HepG2 (cell line): ENCODE data around the gene GALNTL6. TPM values are rescaled to one million over a fixed set of nuclear protein-coding genes. Genes with fewer than 3 reads are reported as not detected.

Experiments used
- ATAC-seq: fragments of 200-7000 bp; cut with Tn5 transposase; 3 replicates; pipeline ENCODE4 v1.9.1; 2020; ENCODE audit warnings: mild to moderate bottlenecking, moderate library complexity
- BruUV-seq: library from RNA; stranded (reverse); fragments of 400-500 nt; replicated peaks from 2 replicates; lab custom pipeline; 2021; lab: Mats Ljungman, UMichigan
- CTCF ChIA-PET: fragments of 300-600 bp; formaldehyde crosslinking; extraction: SDS; loops from one replicate; lab custom pipeline; 2021; ENCODE audit warnings: low total read pairs, inconsistent platforms, low intra/inter-chr PET ratio; lab: Yijun Ruan, JAX
- POLR2A ChIA-PET: fragments of 350-600 bp; sonication (Branson Sonifier 250); formaldehyde crosslinking; loops from one replicate; lab custom pipeline; 2020; ENCODE audit warnings: antibody characterized with exemption, inconsistent platforms; lab: Yijun Ruan, JAX
- DNase-seq: peaks from one replicate; pipeline ENCODE4 v3.0.0-alpha.2; 2015; ENCODE audit warnings: low spot score
- FAIRE-seq: peaks from 3 replicates; lab custom pipeline; 2011; peaks lifted over from hg19 to GRCh38; lab: Jason Lieb, UNC
- H2AFZ ChIP-seq: one replicate; pipeline ENCODE4 v1.6.1; 2011; ENCODE audit warnings: low read length, inconsistent platforms
- H3K27ac ChIP-seq: fragments of 300-600 bp; 3 replicates; pipeline ENCODE4 v1.8.0; 2011; ENCODE audit warnings: mixed run types, mild to moderate bottlenecking, mixed read lengths, low read length, inconsistent platforms; ENCODE audit not compliant: insufficient read depth; ENCODE audit errors: extremely low read length
- H3K27me3 ChIP-seq, 2 experiments: fragments of 200-600 bp in 1 of 2; 2 replicates in 1 of 2; 3 replicates in 1 of 2; pipeline versions ENCODE4 v1.6.0 to v1.8.0; 2011; ENCODE audit warnings: low read length in 2 of 2, mild to moderate bottlenecking in 2 of 2, moderate library complexity in 2 of 2, inconsistent platforms in 1 of 2; ENCODE audit not compliant: insufficient read depth in 2 of 2, control insufficient read depth in 1 of 2
- H3K36me3 ChIP-seq, 2 experiments: fragments of 200-600 bp in 1 of 2; replicated peaks in 1 of 2; 2 replicates in 1 of 2; 3 replicates in 1 of 2; pipeline versions ENCODE4 v1.5.1 to v1.8.0; 2011; ENCODE audit warnings: low read length in 2 of 2, inconsistent platforms in 1 of 2; ENCODE audit not compliant: insufficient read depth in 2 of 2, control insufficient read depth in 1 of 2
- H3K4me1 ChIP-seq: 2 replicates; pipeline ENCODE4 v1.5.1; 2012; ENCODE audit warnings: low read length, inconsistent platforms; ENCODE audit not compliant: insufficient read depth
- H3K4me2 ChIP-seq: 2 replicates; pipeline ENCODE4 v1.6.0; 2011; ENCODE audit warnings: low read depth, low read length, inconsistent platforms
- H3K4me3 ChIP-seq, 3 experiments: fragments of 200-600 bp in 1 of 3; sonication (generic), shearing (Covaris generic) in 1 of 3; replicated peaks in 1 of 3; 2 replicates each; pipeline ENCODE4 v1.5.1; 2011 to 2016; ENCODE audit warnings: low read length in 3 of 3, inconsistent platforms in 2 of 3, low read depth in 2 of 3, mild to moderate bottlenecking in 2 of 3, control low read depth in 1 of 3, mixed read lengths in 1 of 3; ENCODE audit not compliant: insufficient read depth in 1 of 3
- H3K79me2 ChIP-seq: one replicate; pipeline ENCODE4 v1.6.1; 2011; ENCODE audit warnings: low read length, inconsistent platforms; ENCODE audit not compliant: insufficient read depth
- H3K9ac ChIP-seq: 2 replicates; pipeline ENCODE4 v1.6.0; 2011; ENCODE audit warnings: mild to moderate bottlenecking, low read depth, low read length, inconsistent platforms; ENCODE audit not compliant: insufficient read depth
- H3K9me3 ChIP-seq: 2 replicates; pipeline ENCODE4 v1.5.1; 2012; ENCODE audit warnings: mild to moderate bottlenecking, low read length
- H4K20me1 ChIP-seq: 2 replicates; pipeline ENCODE4 v1.6.0; 2011; ENCODE audit warnings: inconsistent platforms, mild to moderate bottlenecking, low read length, moderate library complexity; ENCODE audit not compliant: insufficient read depth
- CEBPB ChIP-seq: IDR thresholded peaks from 2 replicates; pipeline ENCODE4 v1.6.1; 2011; ENCODE audit warnings: low read depth, low read length, improper control_type of control experiment, borderline replicate concordance
- ELF3 ChIP-seq: IDR thresholded peaks from 2 replicates; pipeline ENCODE4 v1.6.1; 2016; ENCODE audit warnings: missing genetic modification reagents, missing compliant biosample characterization
- FOXJ3 ChIP-seq: sonication (generic); formaldehyde crosslinking; IDR thresholded peaks from 2 replicates; pipeline ENCODE4 v1.4.0; 2020; ENCODE audit warnings: missing genetic modification reagents, mild to moderate bottlenecking, borderline replicate concordance
- LCORL ChIP-seq, 2 experiments: fragments of 450-650 bp in 1 of 2; sonication (generic) in 1 of 2; formaldehyde crosslinking in 1 of 2; IDR thresholded peaks; 2 replicates each; pipeline versions ENCODE4 v1.5.0 to v1.6.1; 2017 to 2020; ENCODE audit warnings: antibody characterized with exemption in 1 of 2, missing genetic modification reagents in 1 of 2
- PHB2 ChIP-seq: fragments of 450-650 bp; IDR thresholded peaks from 2 replicates; pipeline ENCODE4 v1.6.1; 2018; ENCODE audit not compliant: partially characterized antibody
- ZNF142 ChIP-seq: sonication (generic); formaldehyde crosslinking; IDR thresholded peaks from 2 replicates; pipeline ENCODE4 v1.4.0; 2020; ENCODE audit warnings: missing genetic modification reagents
- ZNF7 ChIP-seq: IDR thresholded peaks from 2 replicates; pipeline ENCODE4 v1.6.1; 2016; ENCODE audit warnings: missing biosample characterization, missing genetic modification reagents
- ZNF776 ChIP-seq: sonication (generic); formaldehyde crosslinking; IDR thresholded peaks from 2 replicates; pipeline ENCODE4 v1.4.0; 2020; ENCODE audit warnings: mild to moderate bottlenecking, missing genetic modification reagents
- ZNF788 ChIP-seq: sonication (generic); formaldehyde crosslinking; IDR thresholded peaks from 2 replicates; pipeline ENCODE4 v1.5.0; 2020; ENCODE audit warnings: mild to moderate bottlenecking, missing genetic modification reagents, borderline replicate concordance
- WGBS: methylation state at CpG from one replicate; pipeline ENCODE4 v1.1.6; 2017; ENCODE audit warnings: low lambda C conversion rate; 5-methylcytosine and 5-hydroxymethylcytosine counted together
- in situ Hi-C: cut with HindIII; loops from 2 replicates; pipeline ENCODE4 v1.10.0; 2017; ENCODE audit warnings: low pct_unique_long_range_greater_than_20kb; ENCODE audit not compliant: extremely low pct_ligation_motif_present
- intact Hi-C: fragments of 100-400 bp; cut with micrococcal nuclease; formaldehyde crosslinking; loops from one replicate; pipeline ENCODE4 v1.10.0; 2022; ENCODE audit not compliant: unreplicated experiment
- polyA plus RNA-seq, 8 experiments: library from polyadenylated mRNA; depleted of rRNA in 3 of 8; stranded (reverse) in 7 of 8; unstranded in 1 of 8; fragments of >200 nt; fragmentation: Illumina TruSeq in 4 of 8; extraction: Trizol in 4 of 8; gene quantifications; 2 replicates each; pipeline versions ENCODE4 v1.2.1 to v1.2.3, GENCODE V29; 2011 to 2016; ENCODE audit warnings: low read depth in 4 of 8, missing spikeins in 1 of 8, mixed read lengths in 1 of 8; ENCODE audit not compliant: insufficient read depth in 1 of 8
- total RNA-seq, 5 experiments: library from RNA; depleted of rRNA; stranded (reverse); fragments of >200 nt; fragmentation: Illumina TruSeq; extraction: Trizol; gene quantifications; 2 replicates each; pipeline ENCODE4 v1.2.3, GENCODE V29; 2016; ENCODE audit warnings: low read depth in 1 of 5

GALNTL6 gene
- total and polyA plus RNA-seq, 2 of the 13 experiments (the other 11 are each of a cell fraction or from before 2014, with no cell fraction given), result not detected

- no peak for TF ChIP-seq ZNF788
Measured at GRCh38 chr4:173001571-173001970, 1188.4 kb downstream of the GALNTL6 start (continued).

- ChIA-PET POLR2A (no interaction called here), CTCF (no interaction called here)
- intact Hi-C loops (no loop called here), in situ Hi-C loops (loop anchor here (25.0 kb wide), 1 partner anchor 409 kb away; no protein-coding TSS in a partner anchor)
- 25% methylated on average over 6 of the region's 6 CpGs for WGBS
- Histone ChIP-seq H3K36me3 (no peaks in the 10 kb centered on the region), H3K79me2 (no peaks in the 10 kb centered on the region), H3K27me3 (no peaks in the 10 kb centered on the region; a peak in 1 of 5 replicates), H3K9ac (no peak overlapping the region), H3K4me1 (no peaks in the 10 kb centered on the region), H3K27ac (no peak overlapping the region), H3K4me3 (no peak overlapping the region)
- FAIRE-seq (no peak), DNase-seq (no peak)
- TF ChIP-seq ZNF776 (CRISPR knock-in tag) (no peak), CEBPB (peak; percentile 18; the same call in 1 of the 2 replicates)
- TF ChIP-seq, all 625 proteins: peak for 1
- BruUV-seq, result no TSS peak
- ATAC-seq, result no peak
- no peak overlapping the region for H3K4me2 ChIP-seq
- H4K20me1 ChIP-seq, result no peaks in the 10 kb centered on the region
- no peak overlapping the region for H2AFZ ChIP-seq
- H3K9me3 ChIP-seq, result no peaks in the 10 kb centered on the region
Measured at GRCh38 chr4:173002830-173003561, 1189.8 kb downstream of the GALNTL6 start.

- no peak overlapping the region for H3K4me2 ChIP-seq
- H3K9ac ChIP-seq, result no peak overlapping the region
- POLR2A ChIA-PET, result no interaction called here
- no peak overlapping the region for H2AFZ ChIP-seq
- 2% methylated on average over 3 of the region's 3 CpGs for WGBS
- intact Hi-C loops (no loop called here), in situ Hi-C loops (loop anchor here (25.0 kb wide), 1 partner anchor 406 kb away; no protein-coding TSS in a partner anchor)
- no peaks in the 10 kb centered on the region for H3K4me1 ChIP-seq
- no TSS peak for BruUV-seq
- H4K20me1 ChIP-seq, result no peaks in the 10 kb centered on the region
- no peaks in the 10 kb centered on the region for H3K79me2 ChIP-seq
- peaks cover 0 to 3% of the 10 kb centered on the region in 2 experiments; a peak in 2 of 5 replicates for H3K27me3 ChIP-seq
- H3K27ac ChIP-seq, result no peak overlapping the region
- H3K4me3 ChIP-seq, result no peak overlapping the region
- DNase-seq (no peak), FAIRE-seq (no peak), ATAC-seq (no peak)
- no peaks in the 10 kb centered on the region for H3K36me3 ChIP-seq
- CTCF ChIA-PET, result no interaction called here
- H3K9me3 ChIP-seq, result no peaks in the 10 kb centered on the region
- TF ChIP-seq PHB2, result no peak
- no peak for TF ChIP-seq LCORL (IDR thresholded peaks at IDR 0.05)
- TF ChIP-seq LCORL (CRISPR knock-in tag; IDR thresholded peaks at IDR 0.05), result no peak
- TF ChIP-seq ZNF7 (CRISPR knock-in tag), result no peak
- no peak for TF ChIP-seq ZNF142 (CRISPR knock-in tag)
- no peak for TF ChIP-seq ELF3 (CRISPR knock-in tag)
- TF ChIP-seq FOXJ3 (CRISPR knock-in tag), result no peak
Measured at GRCh38 chr4:173005912-173006633, 1192.9 kb downstream of the GALNTL6 start.
